ENCODE data around the gene CLEC2B.

CLEC2B gene

GRCh38 chr12:9870286-9870866 lies 1.2 kb upstream of the CLEC2B start:
- H3K4me3 ChIP-seq (ENCODE audit: low read length in 2 of 2), result no peak overlapping the region
- H3K9ac ChIP-seq (ENCODE audit: low read depth, low read length, poor library complexity), result no peak overlapping the region
- H3K14ac ChIP-seq (ENCODE audit: low read length), result no peak overlapping the region
- H2BK12ac ChIP-seq (ENCODE audit: low read length), result no peak overlapping the region
- no peak overlapping the region for H3K4me2 ChIP-seq (ENCODE audit: insufficient read depth, low read length, poor library complexity, severe bottlenecking)
- H3K4me1 ChIP-seq (ENCODE audit: control insufficient read depth in 2 of 2, insufficient read depth in 1 of 2, low read depth in 1 of 2, low read length in 2 of 2), result peaks cover 0 to 3% of the 10 kb centered on the region in 2 donors
- no peak overlapping the region for H3K4ac ChIP-seq (ENCODE audit: low read length)
- no peak overlapping the region for H3K27ac ChIP-seq (replicated peaks; ENCODE audit: low read length)
- H2BK5ac ChIP-seq (ENCODE audit: low read length), result no peak overlapping the region
- H3K9me3 ChIP-seq (replicated peaks in 1 of 2; ENCODE audit: control insufficient read depth in 2 of 2, insufficient read depth in 1 of 2, low read depth in 1 of 2, low read length in 2 of 2), result no peaks in the 10 kb centered on the region
- H3K18ac ChIP-seq (ENCODE audit: low read length), result no peak overlapping the region
- no peak overlapping the region for H2AK5ac ChIP-seq (ENCODE audit: low read depth, low read length)
- H3K79me1 ChIP-seq (ENCODE audit: low read depth, low read length), result no peaks in the 10 kb centered on the region
- H3K36me3 ChIP-seq (replicated peaks in 1 of 2; ENCODE audit: control insufficient read depth in 2 of 2, insufficient read depth in 2 of 2, low read length in 2 of 2), result no peaks in the 10 kb centered on the region
- no peak overlapping the region for H2AFZ ChIP-seq (ENCODE audit: low read length)
- no peak overlapping the region for H4K8ac ChIP-seq (ENCODE audit: low read depth, low read length)
- no peak overlapping the region for H4K91ac ChIP-seq (ENCODE audit: low read depth, low read length, poor library complexity)
- DNase-seq (ENCODE audit: low spot score), result no peak
- H3K27me3 ChIP-seq (ENCODE audit: control insufficient read depth in 3 of 3, insufficient read depth in 3 of 3, low read depth in 1 of 3, low read length in 3 of 3), result no peaks in the 10 kb centered on the region
- no peak overlapping the region for H2BK120ac ChIP-seq (ENCODE audit: low read depth, low read length)
- H3K23ac ChIP-seq (ENCODE audit: low read depth, low read length, poor library complexity), result no peak overlapping the region
- no CpG with 5 or more reads among the region's 2 CpGs for WGBS, 2 donors (ENCODE audit: extremely low coverage in 2 of 2, insufficient read length in 2 of 2, insufficient replicate concordance in 1 of 2)
- H2BK15ac ChIP-seq (ENCODE audit: low read length), result no peak overlapping the region

- no peak overlapping the region for H3K9ac ChIP-seq (ENCODE audit: low read depth, low read length, poor library complexity)
- no peak overlapping the region for H3K23ac ChIP-seq (ENCODE audit: low read depth, low read length, poor library complexity)
- WGBS, 2 donors (ENCODE audit: extremely low coverage in 2 of 2, insufficient read length in 2 of 2, insufficient replicate concordance in 1 of 2), result no CpG with 5 or more reads among the region's 4 CpGs
- H4K8ac ChIP-seq (ENCODE audit: low read depth, low read length), result no peak overlapping the region
- no peak overlapping the region for H2BK120ac ChIP-seq (ENCODE audit: low read depth, low read length)
- no peaks in the 10 kb centered on the region for H3K9me3 ChIP-seq (replicated peaks in 1 of 2; ENCODE audit: control insufficient read depth in 2 of 2, insufficient read depth in 1 of 2, low read depth in 1 of 2, low read length in 2 of 2)
- no peak for DNase-seq (ENCODE audit: low spot score)
- H3K27ac ChIP-seq (replicated peaks; ENCODE audit: low read length), result no peak overlapping the region
- H4K91ac ChIP-seq (ENCODE audit: low read depth, low read length, poor library complexity), result no peak overlapping the region
- H3K36me3 ChIP-seq (replicated peaks in 1 of 2; ENCODE audit: control insufficient read depth in 2 of 2, insufficient read depth in 2 of 2, low read length in 2 of 2), result no peaks in the 10 kb centered on the region
- no peak overlapping the region for H3K14ac ChIP-seq (ENCODE audit: low read length)
- no peak overlapping the region for H3K18ac ChIP-seq (ENCODE audit: low read length)
- no peak overlapping the region for H2AFZ ChIP-seq (ENCODE audit: low read length)
- no peak overlapping the region for H3K4me3 ChIP-seq (ENCODE audit: low read length in 2 of 2)
- H3K4me2 ChIP-seq (ENCODE audit: insufficient read depth, low read length, poor library complexity, severe bottlenecking), result no peak overlapping the region
- no peaks in the 10 kb centered on the region for H3K27me3 ChIP-seq (ENCODE audit: control insufficient read depth in 3 of 3, insufficient read depth in 3 of 3, low read depth in 1 of 3, low read length in 3 of 3)
- no peak overlapping the region for H2BK12ac ChIP-seq (ENCODE audit: low read length)
- no peak overlapping the region for H2BK15ac ChIP-seq (ENCODE audit: low read length)
- no peak overlapping the region for H2BK5ac ChIP-seq (ENCODE audit: low read length)
- H3K4me1 ChIP-seq (ENCODE audit: control insufficient read depth in 2 of 2, insufficient read depth in 1 of 2, low read depth in 1 of 2, low read length in 2 of 2), result peaks cover 0 to 3% of the 10 kb centered on the region in 2 donors
- H2AK5ac ChIP-seq (ENCODE audit: low read depth, low read length), result no peak overlapping the region
- no peaks in the 10 kb centered on the region for H3K79me1 ChIP-seq (ENCODE audit: low read depth, low read length)
- H3K4ac ChIP-seq (ENCODE audit: low read length), result no peak overlapping the region
Measured at GRCh38 chr12:9868951-9869306, 225 bp downstream of the CLEC2B start.

GRCh38 chr12:9868311-9868801 lies 798 bp downstream of the CLEC2B start:
- Histone ChIP-seq H3K18ac (ENCODE audit: low read length) (no peak overlapping the region), H2AK5ac (ENCODE audit: low read depth, low read length) (no peak overlapping the region), H3K9me3 (replicated peaks in 1 of 2; ENCODE audit: control insufficient read depth in 2 of 2, insufficient read depth in 1 of 2, low read depth in 1 of 2, low read length in 2 of 2) (no peaks in the 10 kb centered on the region), H3K23ac (ENCODE audit: low read depth, low read length, poor library complexity) (no peak overlapping the region), H3K79me1 (ENCODE audit: low read depth, low read length) (no peaks in the 10 kb centered on the region), H2AFZ (ENCODE audit: low read length) (no peak overlapping the region), H4K91ac (ENCODE audit: low read depth, low read length, poor library complexity) (no peak overlapping the region), H3K4me3 (ENCODE audit: low read length in 2 of 2) (no peak overlapping the region), H2BK5ac (ENCODE audit: low read length) (no peak overlapping the region), H3K4ac (ENCODE audit: low read length) (no peak overlapping the region), H3K4me2 (ENCODE audit: insufficient read depth, low read length, poor library complexity, severe bottlenecking) (no peak overlapping the region), H2BK12ac (ENCODE audit: low read length) (no peak overlapping the region), H2BK15ac (ENCODE audit: low read length) (no peak overlapping the region), H4K8ac (ENCODE audit: low read depth, low read length) (no peak overlapping the region), H3K9ac (ENCODE audit: low read depth, low read length, poor library complexity) (no peak overlapping the region), H3K27ac (replicated peaks; ENCODE audit: low read length) (no peak overlapping the region), H3K4me1 (ENCODE audit: control insufficient read depth in 2 of 2, insufficient read depth in 1 of 2, low read depth in 1 of 2, low read length in 2 of 2) (peaks cover 0 to 3% of the 10 kb centered on the region in 2 donors), H2BK120ac (ENCODE audit: low read depth, low read length) (no peak overlapping the region), H3K36me3 (replicated peaks in 1 of 2; ENCODE audit: control insufficient read depth in 2 of 2, insufficient read depth in 2 of 2, low read length in 2 of 2) (no peaks in the 10 kb centered on the region), H3K27me3 (ENCODE audit: control insufficient read depth in 3 of 3, insufficient read depth in 3 of 3, low read depth in 1 of 3, low read length in 3 of 3) (no peaks in the 10 kb centered on the region), H3K14ac (ENCODE audit: low read length) (no peak overlapping the region)
- no peak for DNase-seq (ENCODE audit: low spot score)
- WGBS, 2 donors (ENCODE audit: extremely low coverage in 2 of 2, insufficient read length in 2 of 2, insufficient replicate concordance in 1 of 2), result no CpG with 5 or more reads among the region's 11 CpGs

- no CpG with 5 or more reads among the region's 4 CpGs for WGBS, 2 donors (ENCODE audit: extremely low coverage in 2 of 2, insufficient read length in 2 of 2, insufficient replicate concordance in 1 of 2)
Measured at GRCh38 chr12:9867531-9867930, 1.6 kb downstream of the CLEC2B start.

More at GRCh38 chr12:9867531-9867930, 1.6 kb downstream of the CLEC2B start:
- no peak overlapping the region for H3K27ac ChIP-seq (replicated peaks; ENCODE audit: low read length)
- no peak overlapping the region for H3K9ac ChIP-seq (ENCODE audit: low read depth, low read length, poor library complexity)
- DNase-seq (ENCODE audit: low spot score), result no peak
- no peak overlapping the region for H3K18ac ChIP-seq (ENCODE audit: low read length)
- H3K4me3 ChIP-seq (ENCODE audit: low read length in 2 of 2), result no peak overlapping the region
- H3K9me3 ChIP-seq (replicated peaks in 1 of 2; ENCODE audit: control insufficient read depth in 2 of 2, insufficient read depth in 1 of 2, low read depth in 1 of 2, low read length in 2 of 2), result no peaks in the 10 kb centered on the region
- no peak overlapping the region for H2AK5ac ChIP-seq (ENCODE audit: low read depth, low read length)
- no peak overlapping the region for H2BK5ac ChIP-seq (ENCODE audit: low read length)
- H2BK12ac ChIP-seq (ENCODE audit: low read length), result no peak overlapping the region
- H3K4me2 ChIP-seq (ENCODE audit: insufficient read depth, low read length, poor library complexity, severe bottlenecking), result no peak overlapping the region
- H3K36me3 ChIP-seq (replicated peaks in 1 of 2; ENCODE audit: control insufficient read depth in 2 of 2, insufficient read depth in 2 of 2, low read length in 2 of 2), result no peaks in the 10 kb centered on the region
- H2BK120ac ChIP-seq (ENCODE audit: low read depth, low read length), result no peak overlapping the region
- H3K23ac ChIP-seq (ENCODE audit: low read depth, low read length, poor library complexity), result no peak overlapping the region
- no peak overlapping the region for H4K91ac ChIP-seq (ENCODE audit: low read depth, low read length, poor library complexity)
- H4K8ac ChIP-seq (ENCODE audit: low read depth, low read length), result no peak overlapping the region
- H3K4me1 ChIP-seq (ENCODE audit: control insufficient read depth in 2 of 2, insufficient read depth in 1 of 2, low read depth in 1 of 2, low read length in 2 of 2), result peaks cover 0 to 1% of the 10 kb centered on the region in 2 donors
- no peaks in the 10 kb centered on the region for H3K27me3 ChIP-seq (ENCODE audit: control insufficient read depth in 3 of 3, insufficient read depth in 3 of 3, low read depth in 1 of 3, low read length in 3 of 3)
- H2BK15ac ChIP-seq (ENCODE audit: low read length), result no peak overlapping the region
- no peak overlapping the region for H2AFZ ChIP-seq (ENCODE audit: low read length)
- no peak overlapping the region for H3K4ac ChIP-seq (ENCODE audit: low read length)
- H3K79me1 ChIP-seq (ENCODE audit: low read depth, low read length), result no peaks in the 10 kb centered on the region
- no peak overlapping the region for H3K14ac ChIP-seq (ENCODE audit: low read length)

Measured in neuronal stem cell (in vitro differentiated cells).